ENCODE data around the gene PRDM16.

The PRDM16 gene

GRCh38 chr1:3097861-3098260 is 28.9 kb downstream of the PRDM16 start:
- no peak overlapping the region for H3K4me3 ChIP-seq (ENCODE audit: low read depth, low read length)
- no peak for TF ChIP-seq CTCF (IDR thresholded peaks at IDR 0.05; ENCODE audit: borderline replicate concordance, insufficient read depth, low read depth, low read length)

GRCh38 chr1:3099861-3100260 is 30.9 kb downstream of the PRDM16 start:
- TF ChIP-seq CTCF (IDR thresholded peaks at IDR 0.05; ENCODE audit: borderline replicate concordance, insufficient read depth, low read depth, low read length), result no peak
- no peak overlapping the region for H3K4me3 ChIP-seq (ENCODE audit: low read depth, low read length)

GRCh38 chr1:3101124-3101939 is 32.3 kb downstream of the PRDM16 start:
- no peak for TF ChIP-seq CTCF (IDR thresholded peaks at IDR 0.05; ENCODE audit: borderline replicate concordance, insufficient read depth, low read depth, low read length)
- no peak overlapping the region for H3K4me3 ChIP-seq (ENCODE audit: low read depth, low read length)

- no peak for TF ChIP-seq CTCF (IDR thresholded peaks at IDR 0.05; ENCODE audit: borderline replicate concordance, insufficient read depth, low read depth, low read length)
Measured at GRCh38 chr1:3102641-3103040, 33.6 kb downstream of the PRDM16 start.

GRCh38 chr1:3103967-3104677 is 35.1 kb downstream of the PRDM16 start:
- no peak for TF ChIP-seq CTCF (IDR thresholded peaks at IDR 0.05; ENCODE audit: borderline replicate concordance, insufficient read depth, low read depth, low read length)
- no peak overlapping the region for H3K4me3 ChIP-seq (ENCODE audit: low read depth, low read length)

More at GRCh38 chr1:3102641-3103040, 33.6 kb downstream of the PRDM16 start:
- H3K4me3 ChIP-seq (ENCODE audit: low read depth, low read length), result no peak overlapping the region

- no peak for TF ChIP-seq CTCF (IDR thresholded peaks at IDR 0.05; ENCODE audit: borderline replicate concordance, insufficient read depth, low read depth, low read length)
Measured at GRCh38 chr1:3105167-3105863, 36.3 kb downstream of the PRDM16 start.

More at GRCh38 chr1:3105167-3105863, 36.3 kb downstream of the PRDM16 start:
- H3K4me3 ChIP-seq (ENCODE audit: low read depth, low read length), result no peak overlapping the region

Data from GM12875 (cell line).